Ishikawa (cell line): ENCODE measurements around the gene NPR1.

ENCODE experiments used
- CEBPB ChIP-seq: IDR thresholded peaks from 2 replicates; pipeline ENCODE4 v1.6.1; 2012
- CREB1 ChIP-seq: IDR thresholded peaks from 2 replicates; pipeline ENCODE4 v1.6.1; 2012; ENCODE audit warnings: low read depth
- EGR1 ChIP-seq: IDR thresholded peaks from 2 replicates; pipeline ENCODE4 v1.6.1; 2012
- EP300 ChIP-seq: IDR thresholded peaks from 2 replicates; pipeline ENCODE4 v1.6.1; 2012; ENCODE audit warnings: borderline replicate concordance
- FOXM1 ChIP-seq: IDR thresholded peaks from 2 replicates; pipeline ENCODE4 v1.6.1; 2012; ENCODE audit warnings: low read depth, borderline replicate concordance
- NFIC ChIP-seq: IDR thresholded peaks from 2 replicates; pipeline ENCODE4 v1.6.1; 2012
- RAD21 ChIP-seq: IDR thresholded peaks from 2 replicates; pipeline ENCODE4 v1.6.1; 2012; ENCODE audit warnings: low read depth
- TAF1 ChIP-seq: IDR thresholded peaks from 2 replicates; pipeline ENCODE4 v1.6.1; 2012; ENCODE audit warnings: low read depth, mild to moderate bottlenecking
- TCF12 ChIP-seq: IDR thresholded peaks from 2 replicates; pipeline ENCODE4 v1.6.1; 2012; ENCODE audit warnings: low read depth
- TEAD4 ChIP-seq: IDR thresholded peaks from 2 replicates; pipeline ENCODE4 v1.6.1; 2012
- YY1 ChIP-seq: IDR thresholded peaks from 2 replicates; pipeline ENCODE4 v1.6.1; 2012; ENCODE audit warnings: low read depth
- ZBTB7A ChIP-seq: IDR thresholded peaks from 2 replicates; pipeline ENCODE4 v1.6.1; 2012; ENCODE audit warnings: low read depth
- TF ChIP-seq, protein P1 (sequence below): IDR thresholded peaks from 2 replicates; pipeline ENCODE4 v1.6.1; 2012
- TF ChIP-seq, protein P2 (sequence below): IDR thresholded peaks from 2 replicates; pipeline ENCODE4 v1.6.1; 2012; ENCODE audit warnings: low read depth, mild to moderate bottlenecking
- TF ChIP-seq, protein P3 (sequence below): IDR thresholded peaks from 2 replicates; pipeline ENCODE4 v1.6.1; 2012

Gene NPR1

DNA sequence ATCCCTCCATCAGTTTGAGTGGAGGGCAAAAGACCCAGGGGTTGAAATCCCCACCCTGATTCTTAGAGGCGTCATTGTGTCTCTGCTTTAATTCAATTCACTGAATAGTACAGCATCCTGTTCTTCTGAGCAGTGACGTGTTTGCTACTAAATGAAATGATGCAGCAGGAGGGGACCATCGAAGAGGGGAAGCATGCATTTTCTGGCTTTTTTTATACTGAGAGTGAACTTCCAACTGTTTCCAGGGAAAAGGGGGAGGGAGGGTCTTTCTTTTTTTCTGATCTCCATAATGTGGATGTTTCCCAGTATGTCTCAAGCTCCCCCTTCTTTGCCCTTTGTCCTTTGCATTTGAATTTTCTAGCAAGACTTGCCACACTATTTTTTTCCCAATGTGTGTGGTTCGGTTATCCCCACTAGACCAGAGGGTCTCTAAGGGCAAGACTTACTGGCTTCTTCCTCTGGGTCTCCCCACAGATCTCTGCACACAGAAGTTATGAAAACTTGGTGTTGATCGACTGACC lies 52.0 kb downstream of the NPR1 start:
- TF ChIP-seq RAD21, result no peak
- TF ChIP-seq YY1, result no peak
- TF ChIP-seq TAF1, result no peak
- no peak for TF ChIP-seq CREB1
- no peak for TF ChIP-seq NFIC
- TF ChIP-seq ZBTB7A, result no peak
- TF ChIP-seq, protein P1, sequence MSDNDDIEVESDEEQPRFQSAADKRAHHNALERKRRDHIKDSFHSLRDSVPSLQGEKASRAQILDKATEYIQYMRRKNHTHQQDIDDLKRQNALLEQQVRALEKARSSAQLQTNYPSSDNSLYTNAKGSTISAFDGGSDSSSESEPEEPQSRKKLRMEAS, result no peak
- TF ChIP-seq, protein P2, sequence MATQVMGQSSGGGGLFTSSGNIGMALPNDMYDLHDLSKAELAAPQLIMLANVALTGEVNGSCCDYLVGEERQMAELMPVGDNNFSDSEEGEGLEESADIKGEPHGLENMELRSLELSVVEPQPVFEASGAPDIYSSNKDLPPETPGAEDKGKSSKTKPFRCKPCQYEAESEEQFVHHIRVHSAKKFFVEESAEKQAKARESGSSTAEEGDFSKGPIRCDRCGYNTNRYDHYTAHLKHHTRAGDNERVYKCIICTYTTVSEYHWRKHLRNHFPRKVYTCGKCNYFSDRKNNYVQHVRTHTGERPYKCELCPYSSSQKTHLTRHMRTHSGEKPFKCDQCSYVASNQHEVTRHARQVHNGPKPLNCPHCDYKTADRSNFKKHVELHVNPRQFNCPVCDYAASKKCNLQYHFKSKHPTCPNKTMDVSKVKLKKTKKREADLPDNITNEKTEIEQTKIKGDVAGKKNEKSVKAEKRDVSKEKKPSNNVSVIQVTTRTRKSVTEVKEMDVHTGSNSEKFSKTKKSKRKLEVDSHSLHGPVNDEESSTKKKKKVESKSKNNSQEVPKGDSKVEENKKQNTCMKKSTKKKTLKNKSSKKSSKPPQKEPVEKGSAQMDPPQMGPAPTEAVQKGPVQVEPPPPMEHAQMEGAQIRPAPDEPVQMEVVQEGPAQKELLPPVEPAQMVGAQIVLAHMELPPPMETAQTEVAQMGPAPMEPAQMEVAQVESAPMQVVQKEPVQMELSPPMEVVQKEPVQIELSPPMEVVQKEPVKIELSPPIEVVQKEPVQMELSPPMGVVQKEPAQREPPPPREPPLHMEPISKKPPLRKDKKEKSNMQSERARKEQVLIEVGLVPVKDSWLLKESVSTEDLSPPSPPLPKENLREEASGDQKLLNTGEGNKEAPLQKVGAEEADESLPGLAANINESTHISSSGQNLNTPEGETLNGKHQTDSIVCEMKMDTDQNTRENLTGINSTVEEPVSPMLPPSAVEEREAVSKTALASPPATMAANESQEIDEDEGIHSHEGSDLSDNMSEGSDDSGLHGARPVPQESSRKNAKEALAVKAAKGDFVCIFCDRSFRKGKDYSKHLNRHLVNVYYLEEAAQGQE, result no peak
- no peak for TF ChIP-seq TCF12
- TF ChIP-seq EGR1, result no peak
- TF ChIP-seq EP300, result no peak
- TF ChIP-seq TEAD4, result no peak
- TF ChIP-seq FOXM1, result no peak
- no peak for TF ChIP-seq CEBPB
- TF ChIP-seq, protein P3, sequence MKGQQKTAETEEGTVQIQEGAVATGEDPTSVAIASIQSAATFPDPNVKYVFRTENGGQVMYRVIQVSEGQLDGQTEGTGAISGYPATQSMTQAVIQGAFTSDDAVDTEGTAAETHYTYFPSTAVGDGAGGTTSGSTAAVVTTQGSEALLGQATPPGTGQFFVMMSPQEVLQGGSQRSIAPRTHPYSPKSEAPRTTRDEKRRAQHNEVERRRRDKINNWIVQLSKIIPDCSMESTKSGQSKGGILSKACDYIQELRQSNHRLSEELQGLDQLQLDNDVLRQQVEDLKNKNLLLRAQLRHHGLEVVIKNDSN, result no peak

DNA sequence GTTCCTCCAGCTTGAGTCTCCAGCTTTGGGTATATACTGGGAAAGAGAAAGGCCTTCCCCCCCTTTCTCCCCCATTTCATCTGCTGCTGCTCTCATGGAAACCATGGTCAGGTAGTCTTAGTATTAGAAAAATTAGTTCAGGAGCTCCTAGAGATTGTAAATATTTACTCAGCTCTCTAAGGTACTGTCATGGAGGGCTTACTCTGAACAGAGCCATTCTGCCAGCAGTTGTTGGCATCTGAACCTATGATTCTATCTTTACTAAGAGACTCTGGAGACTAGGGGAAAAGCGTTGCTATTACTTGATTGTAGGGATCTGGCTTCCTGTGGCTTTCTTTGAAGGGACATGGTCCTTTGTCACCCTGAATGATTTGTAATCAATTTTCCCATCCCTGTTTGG lies 55.5 kb downstream of the NPR1 start:
- TF ChIP-seq CREB1 (no peak), TEAD4 (no peak), ZBTB7A (no peak), RAD21 (no peak), TAF1 (no peak), NFIC (no peak), YY1 (no peak), CEBPB (no peak), EP300 (no peak), TCF12 (no peak), EGR1 (no peak), FOXM1 (no peak)
- TF ChIP-seq, protein P2, result no peak
- TF ChIP-seq, protein P1, result no peak
- TF ChIP-seq, protein P3, result no peak

DNA sequence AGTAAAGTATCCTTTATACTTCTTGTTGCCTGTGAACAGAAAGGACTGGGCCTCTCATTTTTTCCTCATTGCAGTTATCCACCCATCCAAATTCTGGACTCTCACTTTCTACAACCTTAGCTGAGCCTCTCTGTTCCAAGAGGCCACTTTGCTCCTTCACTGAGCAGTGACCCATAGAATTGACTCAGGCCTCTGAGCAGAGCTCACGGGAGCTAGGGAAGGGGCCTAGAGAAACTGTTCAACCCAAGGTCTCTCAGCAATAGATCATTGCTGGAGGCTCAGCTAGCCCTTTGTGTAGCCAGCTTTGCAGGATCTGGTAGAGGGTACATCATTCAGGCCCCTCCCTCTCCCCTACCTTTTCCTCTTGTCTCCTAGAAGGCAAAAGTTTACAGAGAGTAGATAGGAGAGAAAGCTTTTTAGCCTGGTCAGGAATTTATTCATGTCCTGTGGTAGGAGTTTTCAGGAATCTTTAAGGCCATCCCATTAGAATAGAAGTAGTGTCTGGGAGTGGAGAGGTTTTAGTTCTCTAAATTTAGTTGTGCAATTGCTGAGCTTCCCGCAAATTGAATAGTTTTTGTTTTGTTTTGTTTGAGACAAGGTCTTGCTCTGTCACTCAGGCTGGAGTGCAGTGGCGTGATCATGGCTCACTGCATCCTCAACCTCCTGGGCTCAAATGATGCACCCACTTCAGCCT lies 56.1 kb downstream of the NPR1 start:
- TF ChIP-seq, protein P1, result no peak
- TF ChIP-seq TAF1 (no peak), YY1 (no peak), CREB1 (no peak)

DNA sequence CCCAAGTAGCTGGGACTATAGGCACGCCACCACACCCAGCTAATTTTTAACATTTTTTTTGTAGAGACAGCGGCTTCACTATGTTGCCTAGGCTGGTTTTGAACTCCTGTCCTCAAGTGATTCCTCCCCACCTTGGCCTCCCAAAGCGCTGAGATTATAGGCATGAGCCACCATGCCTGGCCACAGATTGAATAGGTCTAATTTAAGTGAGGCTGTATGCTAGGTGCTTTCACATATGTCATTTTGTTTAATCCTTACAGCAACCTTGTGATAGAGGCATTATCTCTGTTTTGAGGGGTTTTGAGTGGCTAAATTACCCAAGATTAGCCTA lies 56.6 kb downstream of the NPR1 start:
- no peak for TF ChIP-seq RAD21
- no peak for TF ChIP-seq TCF12
- TF ChIP-seq EP300, result no peak
- no peak for TF ChIP-seq NFIC
- TF ChIP-seq YY1, result no peak
- no peak for TF ChIP-seq EGR1
- TF ChIP-seq, protein P1, result no peak
- no peak for TF ChIP-seq CREB1
- no peak for TF ChIP-seq TEAD4
- TF ChIP-seq TAF1, result no peak
- TF ChIP-seq, protein P2, result no peak
- TF ChIP-seq, protein P3, result no peak
